Colonic mucosa (tissue), 4 donors: Measurements from ENCODE around the gene GCSAML. TPM values are rescaled to one million over a fixed set of nuclear protein-coding genes. Genes with fewer than 3 reads are reported as not detected.

ENCODE experiments used
- DNase-seq: peaks from one replicate; pipeline ENCODE4 v3.0.0-alpha.2; 2020
- H3K27ac ChIP-seq: fragments of 200-600 bp; one replicate; pipeline ENCODE4 v1.8.0; 2021
- H3K27me3 ChIP-seq: fragments of 200-600 bp; one replicate; pipeline ENCODE4 v1.8.0; 2021
- H3K36me3 ChIP-seq: fragments of 200-600 bp; one replicate; pipeline ENCODE4 v1.8.0; 2021
- H3K4me1 ChIP-seq: fragments of 200-600 bp; one replicate; pipeline ENCODE4 v1.8.0; 2021; ENCODE audit warnings: mild to moderate bottlenecking
- H3K4me3 ChIP-seq: fragments of 200-600 bp; one replicate; pipeline ENCODE4 v1.8.0; 2021
- H3K9ac ChIP-seq, 2 donors: one replicate each; pipeline ENCODE4 v1.7.0; 2013; ENCODE audit warnings: control low read depth in 2 of 2, low read depth in 2 of 2, low read length in 2 of 2
- H3K9me3 ChIP-seq: fragments of 200-600 bp; one replicate; pipeline ENCODE4 v1.8.0; 2021
- intact Hi-C: fragments of 100-400 bp; cut with DNase I; formaldehyde crosslinking; loops from one replicate; pipeline ENCODE4 v1.14.1; 2022
- total RNA-seq, 2 donors: library from RNA; stranded (reverse); fragmentation: NEBNext Ultra II Directional in 1 of 2; extraction: Animal tissue kit (Norgen Biotek cat#: 25700) in 1 of 2; gene quantifications; one replicate each; pipeline ENCODE4 v1.2.1, GENCODE V29; 2021
- TF ChIP-seq, protein P1 (sequence below): fragments of 200-600 bp; IDR thresholded peaks from one replicate; pipeline ENCODE4 v1.8.0; 2022; ENCODE audit warnings: antibody characterized with exemption, mild to moderate bottlenecking
- donor health status: healthy.
- donor health status: DM: no; HTN: no; CAD: no.
- donor health status: DM: no; HTN: no; CAD: no.

The GCSAML gene
- total RNA-seq, 2 donors from 2014 or later, result 0.40 to 0.48 TPM

GRCh38 chr1:247528812-247529474 lies 20.0 kb upstream of the GCSAML start:
- intact Hi-C loops, result no loop called here
- Histone ChIP-seq H3K4me1 (no peaks in the 10 kb centered on the region), H3K9me3 (no peaks in the 10 kb centered on the region), H3K36me3 (no peaks in the 10 kb centered on the region), H3K27ac (no peak overlapping the region), H3K27me3 (no peaks in the 10 kb centered on the region), H3K4me3 (no peak overlapping the region), H3K9ac (no peak overlapping the region)
- no peak for DNase-seq
- TF ChIP-seq, protein P1, sequence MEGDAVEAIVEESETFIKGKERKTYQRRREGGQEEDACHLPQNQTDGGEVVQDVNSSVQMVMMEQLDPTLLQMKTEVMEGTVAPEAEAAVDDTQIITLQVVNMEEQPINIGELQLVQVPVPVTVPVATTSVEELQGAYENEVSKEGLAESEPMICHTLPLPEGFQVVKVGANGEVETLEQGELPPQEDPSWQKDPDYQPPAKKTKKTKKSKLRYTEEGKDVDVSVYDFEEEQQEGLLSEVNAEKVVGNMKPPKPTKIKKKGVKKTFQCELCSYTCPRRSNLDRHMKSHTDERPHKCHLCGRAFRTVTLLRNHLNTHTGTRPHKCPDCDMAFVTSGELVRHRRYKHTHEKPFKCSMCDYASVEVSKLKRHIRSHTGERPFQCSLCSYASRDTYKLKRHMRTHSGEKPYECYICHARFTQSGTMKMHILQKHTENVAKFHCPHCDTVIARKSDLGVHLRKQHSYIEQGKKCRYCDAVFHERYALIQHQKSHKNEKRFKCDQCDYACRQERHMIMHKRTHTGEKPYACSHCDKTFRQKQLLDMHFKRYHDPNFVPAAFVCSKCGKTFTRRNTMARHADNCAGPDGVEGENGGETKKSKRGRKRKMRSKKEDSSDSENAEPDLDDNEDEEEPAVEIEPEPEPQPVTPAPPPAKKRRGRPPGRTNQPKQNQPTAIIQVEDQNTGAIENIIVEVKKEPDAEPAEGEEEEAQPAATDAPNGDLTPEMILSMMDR, result no peak

- Histone ChIP-seq H3K27ac (no peak overlapping the region), H3K36me3 (no peaks in the 10 kb centered on the region), H3K27me3 (no peaks in the 10 kb centered on the region), H3K4me1 (no peaks in the 10 kb centered on the region), H3K9me3 (no peaks in the 10 kb centered on the region), H3K4me3 (no peak overlapping the region), H3K9ac (no peak overlapping the region)
- no peak for DNase-seq
- TF ChIP-seq, protein P1, result no peak
- intact Hi-C loops, result no loop called here
These were observed 19.1 kb upstream of the GCSAML start for GRCh38 chr1:247529771-247530355.

- Histone ChIP-seq H3K4me1 (no peaks in the 10 kb centered on the region), H3K27ac (no peak overlapping the region), H3K9ac (no peak overlapping the region), H3K36me3 (no peaks in the 10 kb centered on the region), H3K27me3 (no peaks in the 10 kb centered on the region), H3K9me3 (no peaks in the 10 kb centered on the region), H3K4me3 (no peak overlapping the region)
- intact Hi-C loops, result no loop called here
- DNase-seq, result no peak
- TF ChIP-seq, protein P1, result no peak
These were observed 18.1 kb upstream of the GCSAML start for GRCh38 chr1:247530785-247531184.

GRCh38 chr1:247531937-247532336 lies 17.0 kb upstream of the GCSAML start:
- DNase-seq, result no peak
- TF ChIP-seq, protein P1, result no peak
- no peak overlapping the region for H3K4me3 ChIP-seq
- H3K9me3 ChIP-seq, result no peaks in the 10 kb centered on the region
- no peaks in the 10 kb centered on the region for H3K27me3 ChIP-seq
- H3K9ac ChIP-seq, result no peak overlapping the region
- H3K36me3 ChIP-seq, result no peaks in the 10 kb centered on the region
- H3K27ac ChIP-seq, result no peak overlapping the region
- intact Hi-C loops, result no loop called here
- H3K4me1 ChIP-seq, result no peaks in the 10 kb centered on the region

DNA sequence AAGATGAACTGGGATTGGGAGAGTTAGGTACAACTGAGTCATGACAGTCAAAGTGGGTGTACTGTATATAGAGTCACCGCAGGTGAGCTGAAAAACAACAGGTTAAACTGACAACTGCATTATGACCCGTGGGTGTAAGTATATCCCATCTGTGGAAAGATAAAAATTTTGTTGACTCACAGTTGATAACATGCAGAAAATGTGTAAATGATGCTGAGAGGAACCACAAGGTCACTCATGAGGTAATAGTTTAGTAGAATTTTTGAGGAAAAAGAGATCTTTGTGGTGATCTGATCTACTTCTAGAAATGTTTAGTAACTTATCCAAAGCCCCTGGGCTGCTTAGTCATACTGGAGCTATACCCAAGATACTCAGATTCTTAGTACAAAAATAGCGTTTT lies 13.5 kb upstream of the GCSAML start:
- TF ChIP-seq, protein P1, result no peak
- Histone ChIP-seq H3K36me3 (no peaks in the 10 kb centered on the region), H3K9me3 (no peaks in the 10 kb centered on the region), H3K27me3 (no peaks in the 10 kb centered on the region), H3K9ac (no peak overlapping the region), H3K4me1 (no peaks in the 10 kb centered on the region), H3K4me3 (no peak overlapping the region), H3K27ac (no peak overlapping the region)
- no peak for DNase-seq
- intact Hi-C loops, result no loop called here
